ENCODE data around the gene PSMD14. TPM values are rescaled to one million over a fixed set of nuclear protein-coding genes. Genes with fewer than 3 reads are reported as not detected.

Gene PSMD14
- total and polyA plus RNA-seq, 2 of the 8 experiments (the other 6 are each of a cell fraction or from before 2014, with no cell fraction given), result 53.9 to 88.7 TPM

DNA sequence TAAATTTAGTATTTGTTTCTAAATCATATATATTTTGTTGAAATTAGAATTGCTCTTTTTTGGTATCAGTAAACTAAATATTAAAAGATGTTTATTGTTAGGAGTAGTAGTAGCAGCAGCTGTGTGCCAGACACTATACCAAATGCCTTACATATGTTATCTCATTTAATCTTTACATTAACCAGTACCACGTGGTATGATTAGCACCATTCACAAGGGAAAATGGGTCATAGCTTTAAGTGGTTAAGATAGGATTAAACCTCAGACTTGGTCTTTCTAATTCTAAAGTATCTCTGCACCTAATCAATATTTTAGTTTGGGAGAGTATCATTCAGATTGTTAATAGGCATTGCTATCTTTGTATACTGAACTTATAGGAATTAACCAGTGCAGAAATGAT, 29.0 kb downstream of the PSMD14 start:
- H2BK120ac ChIP-seq (replicated peaks; ENCODE audit: low read depth, low read length), result no peak overlapping the region
- H3K4me2 ChIP-seq (ENCODE audit: insufficient read depth in 1 of 2, low read depth in 2 of 2, low read length in 2 of 2), result no peak overlapping the region
- peaks cover 0 to 56% of the 10 kb centered on the region in 2 experiments; a peak in 2 of 4 replicates for H3K79me2 ChIP-seq (ENCODE audit: control insufficient read depth in 1 of 2, insufficient read depth in 2 of 2, low read length in 2 of 2)
- no peak overlapping the region for H3K18ac ChIP-seq (ENCODE audit: extremely low read depth, low read length)
- H4K8ac ChIP-seq (ENCODE audit: extremely low read depth, insufficient read depth, low read length), result no peak overlapping the region
- no peak overlapping the region for H4K91ac ChIP-seq (replicated peaks; ENCODE audit: insufficient read length, low read length)
- no peak overlapping the region for H3K14ac ChIP-seq (ENCODE audit: insufficient read length)
- ChIA-PET POLR2A (ENCODE audit: partially characterized antibody) (interaction anchor here (0.9 kb wide), 1 partner anchor 11 kb away, joined by 3 read pairs; no protein-coding TSS in a partner anchor), CTCF (ENCODE audit: partially characterized antibody) (no interaction called here)
- no peak overlapping the region for H2AFZ ChIP-seq (ENCODE audit: low read length)
- H3K23me2 ChIP-seq (ENCODE audit: low read depth, low read length), result no peaks in the 10 kb centered on the region
- no peak overlapping the region for H2BK15ac ChIP-seq (ENCODE audit: low read length)
- TF ChIP-seq, protein P1, sequence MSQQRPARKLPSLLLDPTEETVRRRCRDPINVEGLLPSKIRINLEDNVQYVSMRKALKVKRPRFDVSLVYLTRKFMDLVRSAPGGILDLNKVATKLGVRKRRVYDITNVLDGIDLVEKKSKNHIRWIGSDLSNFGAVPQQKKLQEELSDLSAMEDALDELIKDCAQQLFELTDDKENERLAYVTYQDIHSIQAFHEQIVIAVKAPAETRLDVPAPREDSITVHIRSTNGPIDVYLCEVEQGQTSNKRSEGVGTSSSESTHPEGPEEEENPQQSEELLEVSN (IDR thresholded peaks at IDR 0.05), result no peak
- no peak for TF ChIP-seq RFX5 (IDR thresholded peaks at IDR 0.05; ENCODE audit: borderline replicate concordance, low read depth, low read length)
- no peak for TF ChIP-seq CTBP2 (IDR thresholded peaks at IDR 0.05; ENCODE audit: borderline replicate concordance, insufficient read depth, insufficient read length, low read length)
- TF ChIP-seq RAD21 (IDR thresholded peaks at IDR 0.05 in 1 of 2, conservative IDR thresholded peaks at IDR 0.05 in 1 of 2; ENCODE audit: low read depth in 2 of 2, low read length in 2 of 2), result no peak
- no peak for TF ChIP-seq SIRT6 (IDR thresholded peaks at IDR 0.05; ENCODE audit: low read length)
- TF ChIP-seq TAF1 (IDR thresholded peaks at IDR 0.05; ENCODE audit: low read depth, low read length), result no peak
- no peak for DNase-seq (ENCODE audit: low read depth in 1 of 2, low spot score in 2 of 2)
- no peak overlapping the region for H3K27ac ChIP-seq (ENCODE audit: low read depth, low read length)
- no peak overlapping the region for H2AK5ac ChIP-seq (ENCODE audit: low read depth, low read length)
- no peaks in the 10 kb centered on the region for H4K20me1 ChIP-seq (replicated peaks in 1 of 2; ENCODE audit: control insufficient read depth in 1 of 2, insufficient read depth in 2 of 2, low read length in 2 of 2)
- H3K4me1 ChIP-seq (replicated peaks in 1 of 4; ENCODE audit: control insufficient read depth in 3 of 4, insufficient read depth in 4 of 4, low read length in 3 of 4), result no peaks in the 10 kb centered on the region
- no peak overlapping the region for H3K4ac ChIP-seq (replicated peaks; ENCODE audit: insufficient read length, low read depth, low read length)
- no peak overlapping the region for H3K56ac ChIP-seq (replicated peaks; ENCODE audit: insufficient read length, low read depth, low read length)
- no peak overlapping the region for H2BK20ac ChIP-seq (ENCODE audit: low read length)
- H3K36me3 ChIP-seq (ENCODE audit: control insufficient read depth in 2 of 4, insufficient read depth in 4 of 4, low read length in 3 of 4), result peaks cover 0 to 2% (median 1%) of the 10 kb centered on the region in 4 experiments; a peak in 2 of 8 replicates
- no peak overlapping the region for H3K23ac ChIP-seq (ENCODE audit: insufficient read length)
- H3K9me3 ChIP-seq (ENCODE audit: insufficient read depth in 2 of 2, low read depth in 1 of 2, low read length in 1 of 2), result no peaks in the 10 kb centered on the region
- H3K79me1 ChIP-seq (ENCODE audit: low read depth, low read length), result peaks cover 5% of the 10 kb centered on the region
- no peak overlapping the region for H2BK5ac ChIP-seq (ENCODE audit: low read depth, low read length)
- no peak for FAIRE-seq
- 80% methylated on average over 1 of the region's 1 CpG; no CpG with 5 or more reads in 1 of the 2 experiments for WGBS, 2 experiments (ENCODE audit: extremely low coverage in 1 of 2, insufficient coverage in 1 of 2, insufficient read length in 1 of 2, insufficient replicate concordance in 2 of 2, low coverage in 1 of 2, low lambda C conversion rate in 2 of 2, missing lambda C conversion rate in 1 of 2)
- H2BK12ac ChIP-seq (ENCODE audit: low read depth, low read length), result no peak overlapping the region
- H3K4me3 ChIP-seq (ENCODE audit: extremely low read depth in 1 of 4, insufficient read depth in 2 of 4, low read depth in 3 of 4, low read length in 4 of 4), result no peak overlapping the region
- no peak overlapping the region for H3K9ac ChIP-seq (replicated peaks in 1 of 4; ENCODE audit: extremely low read depth in 1 of 4, low read depth in 3 of 4, low read length in 3 of 4)
- H4K5ac ChIP-seq (ENCODE audit: insufficient read length, low read depth, low read length), result no peak overlapping the region
- no peaks in the 10 kb centered on the region for H3K27me3 ChIP-seq (replicated peaks in 1 of 4; ENCODE audit: control insufficient read depth in 3 of 4, extremely low read depth in 1 of 4, insufficient read depth in 3 of 4, low read length in 3 of 4)

All from H1 (cell line).